Esophagus muscularis mucosa (tissue), 4 donors: Measurements from ENCODE around the gene USP24.

ENCODE experiments used
- CTCF ChIP-seq, 3 experiments: fragments of 200-600 bp in 2 of 3; fragments of 450-650 bp in 1 of 3; sonication (generic) in 2 of 3; IDR thresholded peaks; one replicate each; pipeline ENCODE4 v1.5.1; 2017 to 2019; ENCODE audit warnings: antibody characterized with exemption in 3 of 3, mild to moderate bottlenecking in 2 of 3, moderate library complexity in 1 of 3
- EP300 ChIP-seq: sonication (generic); formaldehyde crosslinking; IDR thresholded peaks from one replicate; pipeline ENCODE4 v1.6.1; 2017; ENCODE audit warnings: antibody characterized with exemption
- POLR2A ChIP-seq: fragments of 450-650 bp; IDR thresholded peaks from one replicate; pipeline ENCODE4 v1.6.1; 2017; ENCODE audit warnings: antibody characterized with exemption, moderate library complexity, mild to moderate bottlenecking, low read depth
- POLR2AphosphoS5 ChIP-seq, 2 donors: sonication (generic); formaldehyde crosslinking; IDR thresholded peaks; one replicate each; pipeline ENCODE4 v1.6.1; 2017; ENCODE audit warnings: antibody characterized with exemption in 2 of 2

- TF ChIP-seq CTCF (IDR thresholded peaks at IDR 0.05) = no peak
- TF ChIP-seq POLR2A = no peak
- no peak for TF ChIP-seq POLR2AphosphoS5 (IDR thresholded peaks at IDR 0.05)
- no peak for TF ChIP-seq EP300
Measured at GRCh38 chr1:55213151-55213884, 1.8 kb downstream of the USP24 start.
